Activated naive CD4-positive, alpha-beta T cell treated with anti-CD3 and anti-CD28 coated beads, Interleukin-2, amount 50 U/mL, for 24 hours (primary cell): Measurements from ENCODE around the gene ACSM5.
"Not testable (repeated sequence)": the region's sequence is repeated elsewhere in the genome, so short reads cannot be mapped to it uniquely, and the experiment has no call there.

Experiments
- H3K27ac Mint-ChIP-seq: one replicate; pipeline ENCODE4 v1.8.0; 2021; ENCODE audit warnings: mild to moderate bottlenecking, mixed read lengths
- H3K27me3 Mint-ChIP-seq: one replicate; pipeline ENCODE4 v1.8.0; 2021; ENCODE audit warnings: mixed read lengths
- H3K36me3 Mint-ChIP-seq: one replicate; pipeline ENCODE4 v1.8.0; 2021; ENCODE audit warnings: mixed read lengths
- H3K4me1 Mint-ChIP-seq: one replicate; pipeline ENCODE4 v1.8.0; 2021; ENCODE audit warnings: mixed read lengths
- H3K4me3 Mint-ChIP-seq: one replicate; pipeline ENCODE4 v1.8.0; 2021; ENCODE audit warnings: mild to moderate bottlenecking, mixed read lengths
- H3K9me3 Mint-ChIP-seq: one replicate; pipeline ENCODE4 v1.8.0; 2021; ENCODE audit warnings: mixed read lengths

The ACSM5 gene

DNA sequence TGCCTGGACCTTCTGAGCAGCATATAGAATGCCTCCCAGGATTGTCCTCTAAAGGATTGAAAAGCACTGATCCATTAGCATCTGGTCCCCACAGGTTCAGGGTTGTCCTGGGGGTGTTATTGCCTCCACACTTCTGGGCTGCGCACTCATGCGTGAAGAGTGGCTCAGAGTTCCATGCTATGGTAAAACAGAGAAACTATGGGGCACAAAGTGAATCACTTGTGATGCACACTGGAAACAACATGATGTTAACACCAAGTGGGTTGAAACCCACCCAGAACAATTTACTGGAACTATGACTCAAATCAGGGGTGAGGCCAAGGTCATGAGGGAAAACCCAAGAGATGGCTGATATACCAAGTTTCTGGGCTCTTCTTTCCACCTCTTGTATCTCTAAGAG is 60.6 kb downstream of the ACSM5 start:
- not testable (repeated sequence) for H3K27ac Mint-ChIP-seq, H3K27me3 Mint-ChIP-seq, H3K36me3 Mint-ChIP-seq, H3K4me3 Mint-ChIP-seq, H3K4me1 Mint-ChIP-seq
- H3K9me3 Mint-ChIP-seq, result peaks cover 10% of the 10 kb centered on the region

DNA sequence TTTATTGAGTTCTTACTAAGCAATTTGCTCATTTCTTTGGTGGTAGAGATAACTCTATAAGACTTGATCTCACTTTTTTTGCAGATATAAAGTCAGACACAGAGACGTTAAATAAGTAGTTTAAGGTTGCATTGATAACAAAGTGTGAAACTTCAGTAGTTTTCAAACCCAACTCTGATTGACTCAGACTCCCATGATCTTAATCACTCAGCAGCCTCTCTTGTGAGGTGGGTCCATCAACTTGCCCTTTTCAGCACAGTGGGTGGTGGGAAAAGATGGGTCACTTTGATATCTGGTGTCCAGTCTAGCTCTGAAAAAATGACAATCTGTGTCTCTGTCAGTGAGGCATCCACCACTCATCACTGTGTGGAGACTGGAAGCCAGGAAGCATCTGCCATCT is 61.4 kb downstream of the ACSM5 start:
- not testable (repeated sequence) for H3K27ac Mint-ChIP-seq, H3K36me3 Mint-ChIP-seq, H3K4me3 Mint-ChIP-seq, H3K4me1 Mint-ChIP-seq, H3K27me3 Mint-ChIP-seq
- peaks cover 10% of the 10 kb centered on the region for H3K9me3 Mint-ChIP-seq

DNA sequence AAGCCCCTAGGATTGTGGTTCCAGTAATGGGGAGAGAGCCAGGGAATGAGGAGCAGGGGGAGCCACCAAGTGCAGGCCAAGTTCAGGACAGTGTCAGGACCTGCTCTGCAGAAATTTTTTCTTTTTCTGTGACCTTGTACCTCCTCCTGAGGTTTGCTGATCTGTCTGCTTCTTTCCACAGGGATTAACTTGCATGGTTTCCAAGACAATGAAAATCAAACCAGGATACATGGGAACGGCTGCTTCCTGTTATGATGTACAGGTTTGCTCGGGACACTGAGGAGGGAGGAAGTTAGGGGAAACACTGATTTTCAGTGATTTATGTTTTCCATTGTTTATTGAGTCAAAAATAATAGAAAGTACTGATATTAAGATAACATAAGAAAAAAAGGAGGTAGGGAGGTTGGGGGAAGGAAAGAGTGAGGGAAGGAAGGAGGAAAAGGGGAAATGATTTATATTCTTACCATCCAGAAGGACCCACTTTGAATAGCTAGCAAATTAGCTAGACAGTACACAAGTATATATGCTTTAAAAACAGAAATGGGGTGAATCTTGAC is 67.9 kb downstream of the ACSM5 start:
- H3K4me3 Mint-ChIP-seq, H3K27ac Mint-ChIP-seq, H3K9me3 Mint-ChIP-seq, H3K4me1 Mint-ChIP-seq, H3K27me3 Mint-ChIP-seq, H3K36me3 Mint-ChIP-seq: not testable (repeated sequence)

DNA sequence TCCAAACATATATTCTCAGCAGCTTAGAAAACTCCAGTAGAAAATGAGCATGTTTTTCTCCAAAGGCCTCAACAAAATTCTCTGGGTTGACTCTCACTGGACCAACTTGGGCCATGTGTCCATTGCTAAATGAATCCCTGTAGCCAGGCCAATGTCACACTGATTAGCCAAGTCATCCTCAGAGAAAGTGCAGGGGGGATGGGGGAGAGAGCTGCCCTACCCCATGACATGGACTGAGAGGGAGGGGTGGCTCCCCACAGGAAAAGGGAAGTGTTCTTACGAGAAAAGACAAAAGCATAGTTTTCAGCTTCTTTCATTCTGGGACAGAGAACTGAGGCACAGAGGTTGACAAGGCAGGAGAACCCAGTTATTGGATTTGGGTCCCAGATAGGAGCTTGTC is 74.7 kb downstream of the ACSM5 start:
- H3K36me3 Mint-ChIP-seq, H3K4me3 Mint-ChIP-seq, H3K9me3 Mint-ChIP-seq, H3K4me1 Mint-ChIP-seq, H3K27ac Mint-ChIP-seq, H3K27me3 Mint-ChIP-seq: not testable (repeated sequence)

DNA sequence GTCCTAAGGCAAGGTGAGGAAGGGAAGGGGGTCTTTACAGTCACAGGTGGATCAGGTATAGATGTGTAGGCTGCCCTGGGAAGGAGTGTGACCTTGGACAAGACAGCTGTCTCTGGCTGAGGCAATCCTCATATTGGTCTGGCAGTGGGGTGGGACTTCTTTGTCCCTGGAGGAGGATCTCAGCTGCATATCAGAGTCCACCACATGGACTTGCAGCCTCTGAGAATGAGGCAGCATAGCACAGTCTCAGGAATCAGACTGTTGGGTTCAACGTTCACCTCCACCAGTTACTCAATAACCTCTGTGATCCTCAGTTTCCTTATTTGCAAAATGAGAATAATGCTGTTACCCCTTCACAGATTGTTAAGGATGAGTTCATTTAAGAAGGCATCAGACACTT is 75.4 kb downstream of the ACSM5 start:
- H3K27me3 Mint-ChIP-seq, result peaks cover 2% of the 10 kb centered on the region

DNA sequence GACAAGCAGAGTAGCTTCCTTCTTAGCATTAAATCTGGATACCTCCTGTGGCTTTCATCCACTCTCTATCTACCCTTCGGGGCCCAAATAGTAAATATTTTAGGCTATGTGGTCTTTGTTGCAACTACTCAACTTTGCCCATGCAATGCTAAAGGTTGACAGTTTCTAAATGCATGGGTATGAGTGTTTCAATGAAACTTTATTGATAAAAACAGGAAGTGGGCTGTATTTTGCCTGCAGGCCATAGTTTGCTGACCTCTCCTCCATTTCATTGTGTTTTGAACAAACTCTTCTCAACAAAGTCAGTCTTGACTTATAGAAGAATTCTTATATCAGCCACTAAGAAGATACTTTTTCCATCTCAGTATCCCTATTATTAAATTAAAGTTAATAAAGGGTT is 76.1 kb downstream of the ACSM5 start:
- H3K9me3 Mint-ChIP-seq, result no peaks in the 10 kb centered on the region
- no peak overlapping the region for H3K27ac Mint-ChIP-seq
- H3K27me3 Mint-ChIP-seq, result peaks cover 2% of the 10 kb centered on the region
- no peak overlapping the region for H3K4me3 Mint-ChIP-seq
- no peaks in the 10 kb centered on the region for H3K4me1 Mint-ChIP-seq
- H3K36me3 Mint-ChIP-seq, result no peaks in the 10 kb centered on the region

More for the DNA sequence above, 75.4 kb downstream of the ACSM5 start:
- no peak overlapping the region for H3K27ac Mint-ChIP-seq
- no peak overlapping the region for H3K4me3 Mint-ChIP-seq
- no peaks in the 10 kb centered on the region for H3K4me1 Mint-ChIP-seq
- H3K36me3 Mint-ChIP-seq, result no peaks in the 10 kb centered on the region
- H3K9me3 Mint-ChIP-seq, result no peaks in the 10 kb centered on the region
